CD4-positive, alpha-beta T cell (primary cell): ENCODE measurements around the gene KCTD15. TPM values are rescaled to one million over a fixed set of nuclear protein-coding genes. Genes with fewer than 3 reads are reported as not detected.

Experiments used
- ATAC-seq: fragments of 200-7000 bp; cut with Tn5 transposase; one replicate; pipeline ENCODE4 v1.10.0; 2022; ENCODE audit warnings: mild to moderate bottlenecking; ENCODE audit not compliant: poor library complexity
- CTCF ChIA-PET: fragments of 350-600 bp; sonication (Branson Sonifier 250); formaldehyde crosslinking; loops from one replicate; lab custom pipeline; 2021; ENCODE audit warnings: antibody characterized with exemption, inconsistent platforms; lab: Charles Lee
- POLR2A ChIA-PET: fragments of 350-600 bp; sonication (Branson Sonifier 250); formaldehyde crosslinking; loops from one replicate; lab custom pipeline; 2021; ENCODE audit warnings: antibody characterized with exemption, inconsistent platforms; lab: Charles Lee
- DNase-seq, 14 experiments: peaks; one replicate each; pipeline ENCODE4 v3.0.0-alpha.2; 2013 to 2020; ENCODE audit warnings: mixed read lengths in 2 of 14
- H3K27ac ChIP-seq, 2 donors: one replicate each; pipeline versions ENCODE4 v1.5.1 to v1.7.0; 2013; ENCODE audit warnings: low read length in 2 of 2, low read depth in 1 of 2, mild to moderate bottlenecking in 1 of 2
- H3K27me3 ChIP-seq, 2 experiments: 1 replicate in 1 of 2; 2 replicates in 1 of 2; pipeline versions ENCODE4 v1.6.1 to v1.7.0; 2013; ENCODE audit warnings: low read length in 2 of 2, control low read depth in 1 of 2, mild to moderate bottlenecking in 1 of 2, moderate library complexity in 1 of 2; ENCODE audit not compliant: insufficient read depth in 2 of 2, control insufficient read depth in 1 of 2
- H3K36me3 ChIP-seq: one replicate; pipeline ENCODE4 v1.6.1; 2013; ENCODE audit warnings: low read length, control low read depth; ENCODE audit not compliant: insufficient read depth
- H3K4me1 ChIP-seq: one replicate; pipeline ENCODE4 v1.6.1; 2013; ENCODE audit warnings: low read length, control low read depth; ENCODE audit not compliant: insufficient read depth
- H3K4me3 ChIP-seq: one replicate; pipeline ENCODE4 v1.5.1; 2013; ENCODE audit warnings: mild to moderate bottlenecking, low read length, moderate library complexity
- H3K9me3 ChIP-seq, 2 experiments: 1 replicate in 1 of 2; 2 replicates in 1 of 2; pipeline versions ENCODE4 v1.6.1 to v1.7.0; 2013; ENCODE audit warnings: low read length in 2 of 2, mild to moderate bottlenecking in 2 of 2, control low read depth in 1 of 2, moderate library complexity in 1 of 2; ENCODE audit not compliant: control insufficient read depth in 1 of 2, insufficient read depth in 1 of 2
- H3K27ac Mint-ChIP-seq: one replicate; pipeline ENCODE4 v1.8.0; 2020; ENCODE audit warnings: mixed read lengths
- H3K27me3 Mint-ChIP-seq: one replicate; pipeline ENCODE4 v1.8.0; 2021; ENCODE audit warnings: mixed read lengths
- H3K36me3 Mint-ChIP-seq: one replicate; pipeline ENCODE4 v1.8.0; 2021; ENCODE audit warnings: low read depth, mixed read lengths
- H3K4me1 Mint-ChIP-seq: one replicate; pipeline ENCODE4 v1.8.0; 2021; ENCODE audit warnings: low read depth, mixed read lengths
- H3K4me3 Mint-ChIP-seq: one replicate; pipeline ENCODE4 v1.8.0; 2020; ENCODE audit warnings: mild to moderate bottlenecking, mixed read lengths
- H3K9me3 Mint-ChIP-seq: one replicate; pipeline ENCODE4 v1.8.0; 2020; ENCODE audit warnings: mixed read lengths
- CTCF ChIP-seq: fragments of 200-600 bp; IDR thresholded peaks from one replicate; pipeline ENCODE4 v1.8.0; 2022; ENCODE audit warnings: antibody characterized with exemption, mild to moderate bottlenecking
- intact Hi-C, 2 experiments: fragments of 100-400 bp; cut with DNase I in 1 of 2; cut with micrococcal nuclease in 1 of 2; formaldehyde crosslinking; loops; one replicate each; pipeline versions ENCODE4 v1.15.1 to v1.9.0; 2023 to 2025; cut with DNase I, micrococcal nuclease
- total RNA-seq, 174 experiments: library from RNA in 2 of 174; stranded (reverse) in 2 of 174; gene quantifications; one replicate each; pipeline ENCODE4 v1.2.3 and lab custom pipeline; 2021 to 2026

KCTD15 gene
- total RNA-seq, 2 experiments from 2014 or later, result 3.6 to 3.9 TPM

- no peaks in the 10 kb centered on the region for H3K36me3 Mint-ChIP-seq
- no peaks in the 10 kb centered on the region for H3K36me3 ChIP-seq
- CTCF ChIA-PET, result no interaction called here
- H3K27ac Mint-ChIP-seq, result no peak overlapping the region
- no peak overlapping the region for H3K4me3 Mint-ChIP-seq
- H3K27me3 Mint-ChIP-seq, result no peaks in the 10 kb centered on the region
- no peaks in the 10 kb centered on the region for H3K27me3 ChIP-seq
- DNase-seq, result no peak
- H3K9me3 Mint-ChIP-seq, result no peaks in the 10 kb centered on the region
- H3K27ac ChIP-seq, result no peak overlapping the region
- intact Hi-C loops, result no loop called here
- POLR2A ChIA-PET, result no interaction called here
- H3K4me1 Mint-ChIP-seq, result no peaks in the 10 kb centered on the region
- no peaks in the 10 kb centered on the region for H3K4me1 ChIP-seq
- ATAC-seq, result no peak
- TF ChIP-seq CTCF, result no peak
- H3K4me3 ChIP-seq, result no peak overlapping the region
- peaks cover 0 to 4% of the 10 kb centered on the region in 2 experiments for H3K9me3 ChIP-seq
Observed at GRCh38 chr19:33859016-33859415, 62.3 kb downstream of the KCTD15 start.

GRCh38 chr19:33860312-33861090 is 63.8 kb downstream of the KCTD15 start:
- Histone ChIP-seq H3K27me3 (no peaks in the 10 kb centered on the region), H3K27ac (no peak overlapping the region), H3K9me3 (peaks cover 0 to 4% of the 10 kb centered on the region in 2 experiments), H3K4me1 (no peaks in the 10 kb centered on the region), H3K4me3 (no peak overlapping the region), H3K36me3 (no peaks in the 10 kb centered on the region)
- H3K9me3 Mint-ChIP-seq, result no peaks in the 10 kb centered on the region
- no peaks in the 10 kb centered on the region for H3K4me1 Mint-ChIP-seq
- DNase-seq (no peak), ATAC-seq (no peak)
- intact Hi-C loops, result no loop called here
- CTCF ChIA-PET, result no interaction called here
- H3K36me3 Mint-ChIP-seq, result no peaks in the 10 kb centered on the region
- H3K27me3 Mint-ChIP-seq, result peaks cover 3% of the 10 kb centered on the region
- no peak overlapping the region for H3K4me3 Mint-ChIP-seq
- no peak overlapping the region for H3K27ac Mint-ChIP-seq
- no peak for TF ChIP-seq CTCF
- POLR2A ChIA-PET, result no interaction called here

- peaks cover 0 to 4% of the 10 kb centered on the region in 2 experiments for H3K9me3 ChIP-seq
Observed at GRCh38 chr19:33861950-33862349, 65.3 kb downstream of the KCTD15 start.

More at GRCh38 chr19:33861950-33862349, 65.3 kb downstream of the KCTD15 start:
- no peaks in the 10 kb centered on the region for H3K27me3 ChIP-seq
- ChIA-PET POLR2A (no interaction called here), CTCF (no interaction called here)
- Mint-ChIP-seq H3K36me3 (no peaks in the 10 kb centered on the region), H3K27ac (no peak overlapping the region), H3K4me1 (no peaks in the 10 kb centered on the region), H3K9me3 (no peaks in the 10 kb centered on the region), H3K27me3 (peaks cover 9% of the 10 kb centered on the region), H3K4me3 (no peak overlapping the region)
- no peaks in the 10 kb centered on the region for H3K4me1 ChIP-seq
- H3K27ac ChIP-seq, result no peak overlapping the region
- H3K4me3 ChIP-seq, result no peak overlapping the region
- intact Hi-C loops, result no loop called here
- no peak for DNase-seq
- TF ChIP-seq CTCF, result no peak
- ATAC-seq, result no peak
- H3K36me3 ChIP-seq, result no peaks in the 10 kb centered on the region
